Measurements from ENCODE around the gene TRIP13. TPM values are rescaled to one million over a fixed set of nuclear protein-coding genes. Genes with fewer than 3 reads are reported as not detected.
"Not testable (repeated sequence)": the region's sequence is repeated elsewhere in the genome, so short reads cannot be mapped to it uniquely, and the experiment has no call there.

TRIP13 gene
- total RNA-seq, 2 experiments from 2014 or later = 33.4 to 38.6 TPM

GRCh38 chr5:903756-904096, 11.0 kb downstream of the TRIP13 start:
- ChIA-PET CTCF (interaction anchor here (1.3 to 2.3 kb wide), 2 partner anchors 10 to 45 kb away, joined by 3 to 8 read pairs; partner anchors contain the start of genes BRD9 and TRIP13), POLR2A (no interaction called here)
- peaks cover 4% of the 10 kb centered on the region for H3K4me1 Mint-ChIP-seq
- no peaks in the 10 kb centered on the region for H3K27me3 Mint-ChIP-seq
- DNase-seq = no peak
- no peaks in the 10 kb centered on the region for H3K9me3 Mint-ChIP-seq
- no peak overlapping the region for H3K4me3 Mint-ChIP-seq
- no peak overlapping the region for H3K27ac Mint-ChIP-seq
- H3K36me3 Mint-ChIP-seq (ENCODE audit: low read depth) = peaks cover 26% of the 10 kb centered on the region

GRCh38 chr5:905139-905642, 12.5 kb downstream of the TRIP13 start:
- POLR2A ChIA-PET = no interaction called here
- no peak for DNase-seq
- H3K27me3 Mint-ChIP-seq = no peaks in the 10 kb centered on the region
- CTCF ChIA-PET = interaction anchor here (1.3 to 1.5 kb wide), 2 partner anchors 13 to 16 kb away, joined by 3 read pairs; no protein-coding TSS in a partner anchor
- no peak overlapping the region for H3K4me3 Mint-ChIP-seq
- H3K27ac Mint-ChIP-seq = no peak overlapping the region
- H3K36me3 Mint-ChIP-seq (ENCODE audit: low read depth) = peaks cover 26% of the 10 kb centered on the region
- H3K4me1 Mint-ChIP-seq = peaks cover 4% of the 10 kb centered on the region
- no peaks in the 10 kb centered on the region for H3K9me3 Mint-ChIP-seq

- DNase-seq = no peak
- Mint-ChIP-seq H3K4me1 (peaks cover 7% of the 10 kb centered on the region), H3K36me3 (ENCODE audit: low read depth) (peaks cover 29% of the 10 kb centered on the region), H3K4me3 (no peak overlapping the region), H3K27me3 (no peaks in the 10 kb centered on the region), H3K27ac (no peak overlapping the region), H3K9me3 (no peaks in the 10 kb centered on the region)
- ChIA-PET CTCF (interaction anchor here (1.4 kb wide), 1 partner anchor 12 kb away, joined by 5 read pairs; no protein-coding TSS in a partner anchor), POLR2A (no interaction called here)
Observed at GRCh38 chr5:907366-907910, 14.8 kb downstream of the TRIP13 start.

- POLR2A ChIA-PET = no interaction called here
- H3K36me3 Mint-ChIP-seq (ENCODE audit: low read depth) = peaks cover 29% of the 10 kb centered on the region
- CTCF ChIA-PET = interaction anchor here (1.4 kb wide), 1 partner anchor 12 kb away, joined by 5 read pairs; no protein-coding TSS in a partner anchor
- no peak for DNase-seq
- H3K27me3 Mint-ChIP-seq = no peaks in the 10 kb centered on the region
- H3K4me1 Mint-ChIP-seq = peaks cover 6% of the 10 kb centered on the region
- no peak overlapping the region for H3K4me3 Mint-ChIP-seq
- H3K27ac Mint-ChIP-seq = no peak overlapping the region
- no peaks in the 10 kb centered on the region for H3K9me3 Mint-ChIP-seq
Observed at GRCh38 chr5:908172-908571, 15.5 kb downstream of the TRIP13 start.

GRCh38 chr5:909086-909485, 16.4 kb downstream of the TRIP13 start:
- H3K9me3 Mint-ChIP-seq = no peaks in the 10 kb centered on the region
- H3K36me3 Mint-ChIP-seq (ENCODE audit: low read depth) = peaks cover 30% of the 10 kb centered on the region
- no peak overlapping the region for H3K4me3 Mint-ChIP-seq
- H3K27ac Mint-ChIP-seq = no peak overlapping the region
- POLR2A ChIA-PET = no interaction called here
- CTCF ChIA-PET = interaction anchor here (0.7 to 1.8 kb wide), 2 partner anchors 8 to 14 kb away, joined by 3 to 4 read pairs; no protein-coding TSS in a partner anchor
- no peaks in the 10 kb centered on the region for H3K27me3 Mint-ChIP-seq
- peaks cover 6% of the 10 kb centered on the region for H3K4me1 Mint-ChIP-seq
- DNase-seq = no peak

GRCh38 chr5:909994-910768, 17.5 kb downstream of the TRIP13 start:
- Mint-ChIP-seq H3K4me3 (no peak overlapping the region), H3K36me3 (ENCODE audit: low read depth) (peaks cover 34% of the 10 kb centered on the region), H3K4me1 (peaks cover 6% of the 10 kb centered on the region), H3K27ac (no peak overlapping the region), H3K9me3 (no peaks in the 10 kb centered on the region), H3K27me3 (no peaks in the 10 kb centered on the region)
- ChIA-PET POLR2A (no interaction called here), CTCF (interaction anchor here (1.8 kb wide), 1 partner anchor 10 kb away, joined by 4 read pairs; no protein-coding TSS in a partner anchor)
- no peak for DNase-seq

- POLR2A ChIA-PET = no interaction called here
- H3K4me1 Mint-ChIP-seq = peaks cover 6% of the 10 kb centered on the region
- no peak overlapping the region for H3K27ac Mint-ChIP-seq
- no peaks in the 10 kb centered on the region for H3K9me3 Mint-ChIP-seq
- H3K36me3 Mint-ChIP-seq (ENCODE audit: low read depth) = peaks cover 29% of the 10 kb centered on the region
- H3K4me3 Mint-ChIP-seq = no peak overlapping the region
- H3K27me3 Mint-ChIP-seq = no peaks in the 10 kb centered on the region
- CTCF ChIA-PET = no interaction called here
- DNase-seq = no peak
Observed at GRCh38 chr5:910769-911160, 18.1 kb downstream of the TRIP13 start.

- Mint-ChIP-seq H3K27me3 (no peaks in the 10 kb centered on the region), H3K4me1 (peaks cover 6% of the 10 kb centered on the region), H3K4me3 (no peak overlapping the region), H3K27ac (peak overlapping the region; percentile 13), H3K36me3 (ENCODE audit: low read depth) (peaks cover 24% of the 10 kb centered on the region), H3K9me3 (no peaks in the 10 kb centered on the region)
- POLR2A ChIA-PET = no interaction called here
- no peak for DNase-seq
- CTCF ChIA-PET = no interaction called here
Observed at GRCh38 chr5:911601-912000, 18.9 kb downstream of the TRIP13 start.

GRCh38 chr5:912280-913091, 19.8 kb downstream of the TRIP13 start:
- CTCF ChIA-PET = interaction anchor here (1.0 to 1.6 kb wide), 3 partner anchors 9 to 93 kb away, joined by 4 to 6 read pairs (median 4); no protein-coding TSS in a partner anchor
- Mint-ChIP-seq H3K4me3 (no peak overlapping the region), H3K4me1 (peaks cover 6% of the 10 kb centered on the region), H3K27me3 (no peaks in the 10 kb centered on the region), H3K9me3 (no peaks in the 10 kb centered on the region), H3K27ac (peak overlapping the region; percentile 57), H3K36me3 (ENCODE audit: low read depth) (peaks cover 24% of the 10 kb centered on the region)
- DNase-seq = peak; percentile 48
- POLR2A ChIA-PET = no interaction called here

GRCh38 chr5:914174-914573, 21.5 kb downstream of the TRIP13 start:
- H3K27ac Mint-ChIP-seq = no peak overlapping the region
- DNase-seq = no peak
- peaks cover 22% of the 10 kb centered on the region for H3K36me3 Mint-ChIP-seq (ENCODE audit: low read depth)
- ChIA-PET CTCF (interaction anchor here (1.2 to 1.6 kb wide), 2 partner anchors 10 to 91 kb away, joined by 4 to 5 read pairs; no protein-coding TSS in a partner anchor), POLR2A (no interaction called here)
- H3K4me3 Mint-ChIP-seq = no peak overlapping the region
- peaks cover 6% of the 10 kb centered on the region for H3K4me1 Mint-ChIP-seq
- H3K27me3 Mint-ChIP-seq = no peaks in the 10 kb centered on the region
- no peaks in the 10 kb centered on the region for H3K9me3 Mint-ChIP-seq

GRCh38 chr5:914612-915011, 21.9 kb downstream of the TRIP13 start:
- peaks cover 22% of the 10 kb centered on the region for H3K36me3 Mint-ChIP-seq (ENCODE audit: low read depth)
- CTCF ChIA-PET = no interaction called here
- H3K27me3 Mint-ChIP-seq = no peaks in the 10 kb centered on the region
- POLR2A ChIA-PET = no interaction called here
- H3K4me1 Mint-ChIP-seq = peaks cover 6% of the 10 kb centered on the region
- no peak overlapping the region for H3K27ac Mint-ChIP-seq
- no peak for DNase-seq
- no peak overlapping the region for H3K4me3 Mint-ChIP-seq
- H3K9me3 Mint-ChIP-seq = no peaks in the 10 kb centered on the region

GRCh38 chr5:915346-915745, 22.7 kb downstream of the TRIP13 start:
- H3K4me3 Mint-ChIP-seq, H3K27me3 Mint-ChIP-seq, CTCF ChIA-PET, H3K9me3 Mint-ChIP-seq, H3K4me1 Mint-ChIP-seq, POLR2A ChIA-PET, H3K27ac Mint-ChIP-seq, DNase-seq: not testable (repeated sequence)
- peaks cover 22% of the 10 kb centered on the region for H3K36me3 Mint-ChIP-seq (ENCODE audit: low read depth)

- peaks cover 22% of the 10 kb centered on the region for H3K36me3 Mint-ChIP-seq (ENCODE audit: low read depth)
- DNase-seq = no peak
- no peak overlapping the region for H3K4me3 Mint-ChIP-seq
- POLR2A ChIA-PET = no interaction called here
- CTCF ChIA-PET = no interaction called here
- H3K27me3 Mint-ChIP-seq = no peaks in the 10 kb centered on the region
- H3K9me3 Mint-ChIP-seq = no peaks in the 10 kb centered on the region
- H3K27ac Mint-ChIP-seq = no peak overlapping the region
- H3K4me1 Mint-ChIP-seq = peaks cover 6% of the 10 kb centered on the region
Observed at GRCh38 chr5:915946-916345, 23.3 kb downstream of the TRIP13 start.

Measured in activated CD4-positive, alpha-beta T cell treated with anti-CD3 and anti-CD28 coated beads, Interleukin-2, amount 10 ng/mL, durations not matched to agents 7 days and 5 days (primary cell).